Neural cell (in vitro differentiated cells): ENCODE data around the gene FUT8. TPM values are rescaled to one million over a fixed set of nuclear protein-coding genes. Genes with fewer than 3 reads are reported as not detected.

Experiments used
- H2AFZ ChIP-seq: fragments of 200-600, 300-800 bp; sonication (generic), shearing (Covaris generic); 2 replicates; pipeline ENCODE4 v1.6.0; 2014; ENCODE audit warnings: low read depth, mild to moderate bottlenecking, antibody characterized with exemption, low read length, moderate library complexity
- H3F3A ChIP-seq: fragments of 200-600 bp; shearing (Covaris generic); 2 replicates; pipeline ENCODE4 v1.6.1; 2016; ENCODE audit warnings: mild to moderate bottlenecking, moderate library complexity, mixed read lengths, antibody characterized with exemption, low read length; ENCODE audit not compliant: insufficient read depth, poor library complexity, severe bottlenecking
- H3K27ac ChIP-seq: fragments of 200-600, 300-800 bp; sonication (generic), shearing (Covaris generic); 2 replicates; pipeline ENCODE4 v1.5.1; 2014; ENCODE audit warnings: mild to moderate bottlenecking, low read length, moderate library complexity
- H3K27me3 ChIP-seq: fragments of 300-800, 200-600 bp; sonication (generic), shearing (Covaris generic); 2 replicates; pipeline ENCODE4 v1.6.0; 2014; ENCODE audit warnings: mild to moderate bottlenecking, low read depth, low read length, moderate library complexity; ENCODE audit not compliant: insufficient read depth
- H3K36me3 ChIP-seq: fragments of 300-800, 200-600 bp; sonication (generic), shearing (Covaris generic); 2 replicates; pipeline ENCODE4 v1.5.1; 2014; ENCODE audit warnings: mild to moderate bottlenecking, antibody characterized with exemption, low read length, moderate library complexity; ENCODE audit not compliant: insufficient read depth
- H3K4me2 ChIP-seq: fragments of 300-800, 200-600 bp; sonication (generic), shearing (Covaris generic); 2 replicates; pipeline ENCODE4 v1.6.0; 2014; ENCODE audit warnings: mild to moderate bottlenecking, low read length
- H3K4me3 ChIP-seq: fragments of 300-800, 200-600 bp; sonication (generic), shearing (Covaris generic); 2 replicates; pipeline ENCODE4 v1.5.1; 2014; ENCODE audit warnings: mild to moderate bottlenecking, low read length, moderate library complexity
- H3K79me2 ChIP-seq: fragments of 200-600 bp; shearing (Covaris generic); replicated peaks from 2 replicates; pipeline ENCODE4 v1.6.0; 2014; ENCODE audit warnings: mild to moderate bottlenecking, low read length, moderate library complexity; ENCODE audit not compliant: insufficient read depth
- H3K9ac ChIP-seq: fragments of 300-800, 200-600 bp; sonication (generic), shearing (Covaris generic); 2 replicates; pipeline ENCODE4 v1.6.1; 2016; ENCODE audit warnings: mild to moderate bottlenecking, low read length, mixed read lengths
- H3K9me2 ChIP-seq: fragments of 200-600 bp; shearing (Covaris generic); 2 replicates; pipeline ENCODE4 v1.6.1; 2016; ENCODE audit warnings: mild to moderate bottlenecking, low read length, mixed read lengths; ENCODE audit not compliant: insufficient read depth
- H3K9me3 ChIP-seq: fragments of 200-600, 300-800 bp; sonication (generic), shearing (Covaris generic); 2 replicates; pipeline ENCODE4 v1.6.1; 2016; ENCODE audit warnings: mild to moderate bottlenecking, mixed run types, low read length, moderate library complexity, mixed read lengths
- H4K20me1 ChIP-seq: fragments of 200-600 bp; shearing (Covaris generic); 2 replicates; pipeline ENCODE4 v1.6.1; 2016; ENCODE audit warnings: mild to moderate bottlenecking, mixed run types; ENCODE audit not compliant: insufficient read depth
- CTCF ChIP-seq: fragments of 450-650 bp; IDR thresholded peaks from 2 replicates; pipeline ENCODE4 v1.5.1; 2014; ENCODE audit warnings: antibody characterized with exemption, mild to moderate bottlenecking, moderate library complexity; ENCODE audit not compliant: poor library complexity, severe bottlenecking
- EP300 ChIP-seq: fragments of 450-650 bp; conservative IDR thresholded peaks from 2 replicates; pipeline ENCODE4 v1.6.1; 2014; ENCODE audit warnings: antibody characterized with exemption, mild to moderate bottlenecking, moderate library complexity; ENCODE audit not compliant: poor library complexity, severe bottlenecking
- EZH2 ChIP-seq: fragments of 200-600, 300-800 bp; shearing (Covaris generic), sonication (generic); IDR thresholded peaks from 2 replicates; pipeline ENCODE4 v1.6.1; 2014; ENCODE audit warnings: antibody characterized with exemption, low read length, borderline replicate concordance, mild to moderate bottlenecking; ENCODE audit not compliant: insufficient read depth, poor library complexity, severe bottlenecking
- MXI1 ChIP-seq: fragments of 450-650 bp; conservative IDR thresholded peaks from 2 replicates; pipeline ENCODE4 v1.6.1; 2014; ENCODE audit warnings: antibody characterized with exemption, mild to moderate bottlenecking; ENCODE audit not compliant: poor library complexity, severe bottlenecking
- POLR2AphosphoS5 ChIP-seq: IDR thresholded peaks from 2 replicates; pipeline ENCODE4 v1.6.1; 2012
- RAD21 ChIP-seq: fragments of 450-650 bp; conservative IDR thresholded peaks from 2 replicates; pipeline ENCODE4 v1.6.1; 2014; ENCODE audit warnings: antibody characterized with exemption, mild to moderate bottlenecking, moderate library complexity
- REST ChIP-seq: IDR thresholded peaks from 2 replicates; pipeline ENCODE4 v1.6.1; 2012; ENCODE audit warnings: borderline replicate concordance
- SMC3 ChIP-seq: fragments of 450-650 bp; conservative IDR thresholded peaks from 2 replicates; pipeline ENCODE4 v1.6.1; 2014; ENCODE audit warnings: antibody characterized with exemption, mild to moderate bottlenecking, moderate library complexity; ENCODE audit not compliant: poor library complexity
- TAF1 ChIP-seq: IDR thresholded peaks from 2 replicates; pipeline ENCODE4 v1.6.1; 2012; ENCODE audit warnings: low read depth
- polyA plus RNA-seq: library from polyadenylated mRNA; depleted of rRNA; stranded (reverse); fragments of >200 nt; gene quantifications from 2 replicates; pipeline ENCODE4 v1.2.3, GENCODE V29; 2014

Gene FUT8
- polyA plus RNA-seq, 1 donor from 2014 or later: 72.8 TPM

GRCh38 chr14:65421201-65421981, 8.9 kb downstream of the FUT8 start:
- no peaks in the 10 kb centered on the region for H3K9me2 ChIP-seq
- H2AFZ ChIP-seq: no peak overlapping the region
- peaks cover 69% of the 10 kb centered on the region for H3K79me2 ChIP-seq
- TF ChIP-seq CTCF (no peak), SMC3 (no peak), POLR2AphosphoS5 (no peak), MXI1 (no peak), REST (no peak), RAD21 (no peak), EZH2 (no peak), EP300 (no peak), TAF1 (no peak)
- H3K27ac ChIP-seq: no peak overlapping the region
- H3K4me2 ChIP-seq: no peak overlapping the region
- no peaks in the 10 kb centered on the region for H4K20me1 ChIP-seq
- no peak overlapping the region for H3K4me3 ChIP-seq
- no peak overlapping the region for H3K9ac ChIP-seq
- H3F3A ChIP-seq: no peaks in the 10 kb centered on the region
- no peaks in the 10 kb centered on the region for H3K9me3 ChIP-seq
- no peaks in the 10 kb centered on the region for H3K27me3 ChIP-seq
- no peaks in the 10 kb centered on the region for H3K36me3 ChIP-seq

GRCh38 chr14:65422088-65422834, 9.7 kb downstream of the FUT8 start:
- TF ChIP-seq POLR2AphosphoS5 (no peak), EZH2 (no peak), SMC3 (no peak), TAF1 (no peak), EP300 (no peak), CTCF (no peak), MXI1 (no peak), RAD21 (no peak), REST (no peak)
- Histone ChIP-seq H3F3A (no peaks in the 10 kb centered on the region), H3K4me3 (no peak overlapping the region), H3K4me2 (no peak overlapping the region), H3K27ac (no peak overlapping the region), H2AFZ (no peak overlapping the region), H3K9me2 (no peaks in the 10 kb centered on the region), H3K36me3 (no peaks in the 10 kb centered on the region), H3K79me2 (peaks cover 66% of the 10 kb centered on the region), H4K20me1 (no peaks in the 10 kb centered on the region), H3K9ac (no peak overlapping the region), H3K27me3 (no peaks in the 10 kb centered on the region), H3K9me3 (peaks cover 2% of the 10 kb centered on the region)
